ENCODE data around the gene SHROOM1. TPM values are rescaled to one million over a fixed set of nuclear protein-coding genes. Genes with fewer than 3 reads are reported as not detected.
A peak's percentile ranks its signal among the peaks of the same experiment; 100 is the strongest.

Gene SHROOM1
- total and polyA plus RNA-seq, 9 of the 15 experiments (the other 6 are each of a cell fraction or from before 2014, with no cell fraction given), result 0.44 to 26.5 (median 11.9) TPM

- TF ChIP-seq ZNF518B (CRISPR knock-in tag; IDR thresholded peaks at IDR 0.05), result no peak
- TF ChIP-seq ZNF583 (CRISPR knock-in tag; IDR thresholded peaks at IDR 0.05), result no peak
- no peak for TF ChIP-seq ILF3 (IDR thresholded peaks at IDR 0.05; ENCODE audit: borderline replicate concordance)
- no peak for TF ChIP-seq GMEB1 (CRISPR knock-in tag; IDR thresholded peaks at IDR 0.05)
- TF ChIP-seq SIN3B (IDR thresholded peaks at IDR 0.05; ENCODE audit: low read depth), result peak; percentile 73
- no peak for TF ChIP-seq ZNF165 (CRISPR knock-in tag; IDR thresholded peaks at IDR 0.05; ENCODE audit: borderline replicate concordance)
- TF ChIP-seq ZBTB7A (IDR thresholded peaks at IDR 0.05; ENCODE audit: borderline replicate concordance, control insufficient read depth, low read depth, low read length), result peak; percentile 13; the same call in 1 of the 2 replicates
- TF ChIP-seq KDM1A (IDR thresholded peaks at IDR 0.05), result no peak
- no peak for TF ChIP-seq COPS2 (conservative IDR thresholded peaks at IDR 0.05)
- TF ChIP-seq TRIM28 (IDR thresholded peaks at IDR 0.05), result peak; percentile 65; the same call in 1 of the 2 replicates
- no peak for TF ChIP-seq CUX1 (CRISPR knock-in tag; IDR thresholded peaks at IDR 0.05)
- no peak for TF ChIP-seq IFI16 (CRISPR knock-in tag; IDR thresholded peaks at IDR 0.05)
- TF ChIP-seq ARID2 (IDR thresholded peaks at IDR 0.05), result no peak
- TF ChIP-seq MCM3 (IDR thresholded peaks at IDR 0.05), result no peak
- no peak for TF ChIP-seq HOXB6 (CRISPR knock-in tag; IDR thresholded peaks at IDR 0.05; ENCODE audit: borderline replicate concordance)
- no peak for TF ChIP-seq CREBBP (IDR thresholded peaks at IDR 0.05; ENCODE audit: low read depth, low read length)
- no peak for TF ChIP-seq IRF2 (CRISPR knock-in tag; IDR thresholded peaks at IDR 0.05)
- TF ChIP-seq PRMT5 (CRISPR knock-in tag; IDR thresholded peaks at IDR 0.05), result no peak
- no peak for TF ChIP-seq KAT8 (IDR thresholded peaks at IDR 0.05; ENCODE audit: low read depth)
- TF ChIP-seq ZNF24 (IDR thresholded peaks at IDR 0.05), result no peak
Observed at GRCh38 chr5:132866342-132867045, 36.0 kb upstream of the SHROOM1 start, which contains the start of the genes GDF9 and UQCRQ (continued).

Measured in K562 (cell line).